NCI-H446 (cell line): Measurements from ENCODE around the gene SUN5.

Source experiments
- DNase-seq, 2 experiments: peaks; one replicate each; lab custom pipeline; 2025; lab: John Stamatoyannopoulos, UW

SUN5 gene

DNA sequence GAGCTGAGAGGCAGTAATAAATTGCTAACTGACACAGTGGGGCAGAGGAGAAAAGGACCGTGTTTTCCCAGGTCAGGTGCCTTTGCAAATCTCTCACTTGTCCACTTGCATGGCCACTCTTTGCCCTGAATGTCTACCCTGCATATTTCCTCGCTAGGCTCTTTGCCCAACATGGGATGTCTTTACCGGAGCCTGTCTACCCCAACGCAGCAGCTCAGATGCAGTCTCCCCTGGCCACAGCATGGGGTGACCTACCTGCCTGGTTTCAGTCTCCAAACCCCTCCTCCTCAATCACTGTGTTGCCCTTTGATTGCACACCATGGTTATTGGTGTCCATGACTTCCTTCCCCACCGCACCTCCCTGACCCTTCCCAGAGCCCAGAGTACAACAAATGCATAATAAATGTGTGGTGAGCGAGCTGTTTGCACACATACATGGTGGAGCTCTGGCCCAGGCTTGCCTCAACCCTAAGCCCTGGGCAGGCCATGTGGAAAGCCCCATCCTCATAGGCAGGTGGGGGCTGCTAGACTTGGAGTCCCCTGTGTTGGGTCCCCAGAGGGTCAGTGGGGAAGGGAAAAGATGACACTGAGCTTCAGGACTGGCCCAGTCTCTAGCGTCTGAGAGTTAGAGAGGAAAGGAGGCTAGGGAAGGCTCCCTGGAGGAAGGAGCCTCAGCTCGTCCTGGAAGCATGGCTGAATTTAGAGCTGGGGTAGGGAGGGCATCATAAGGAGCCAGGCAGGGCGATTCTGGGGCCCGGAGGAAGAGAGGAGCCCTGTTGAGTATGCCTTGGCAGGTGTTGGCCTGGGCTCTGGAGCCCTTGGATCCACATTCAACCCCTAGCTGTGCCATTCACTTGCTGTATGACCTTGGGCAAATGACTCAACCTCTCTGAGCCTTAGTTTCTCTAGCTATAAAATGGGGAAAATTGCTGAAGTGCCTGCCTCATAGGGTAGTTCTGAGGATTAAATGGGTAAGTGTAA lies 22.8 kb upstream of the SUN5 start:
- no peak for DNase-seq

DNA sequence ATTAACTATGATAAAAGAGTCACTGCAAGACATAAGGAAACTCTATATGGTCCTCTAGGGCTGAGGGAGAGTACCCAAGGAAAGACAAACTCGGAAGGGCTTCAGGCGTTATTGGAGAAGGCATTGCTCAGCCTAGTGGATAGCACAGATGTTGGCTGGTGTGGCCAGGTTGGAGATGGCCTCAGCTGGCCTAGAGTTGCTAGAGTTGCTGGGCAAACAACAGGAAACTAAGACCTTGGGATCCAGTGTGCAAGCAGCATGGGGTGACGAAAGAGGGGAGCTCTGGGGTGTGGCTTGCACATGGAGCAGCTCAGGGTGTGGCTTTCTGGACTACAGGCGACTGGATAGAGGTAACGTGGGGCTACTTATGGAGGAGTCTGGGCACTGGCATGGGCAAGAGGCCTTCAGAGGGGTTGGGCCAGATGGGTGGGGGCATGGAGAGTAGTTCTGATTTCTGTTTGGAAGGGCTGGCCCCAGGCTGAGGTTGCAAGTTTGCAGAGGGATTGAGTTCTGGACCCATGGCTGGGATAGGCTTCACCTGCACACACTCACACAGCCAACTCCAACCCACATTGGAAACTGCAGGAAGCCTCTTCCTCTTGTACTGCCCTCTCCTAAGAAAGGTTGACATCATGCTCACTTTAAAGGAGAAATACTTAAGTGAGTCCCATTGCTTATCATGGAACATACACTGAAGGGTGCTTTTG lies 22.0 kb upstream of the SUN5 start:
- DNase-seq, result no peak

DNA sequence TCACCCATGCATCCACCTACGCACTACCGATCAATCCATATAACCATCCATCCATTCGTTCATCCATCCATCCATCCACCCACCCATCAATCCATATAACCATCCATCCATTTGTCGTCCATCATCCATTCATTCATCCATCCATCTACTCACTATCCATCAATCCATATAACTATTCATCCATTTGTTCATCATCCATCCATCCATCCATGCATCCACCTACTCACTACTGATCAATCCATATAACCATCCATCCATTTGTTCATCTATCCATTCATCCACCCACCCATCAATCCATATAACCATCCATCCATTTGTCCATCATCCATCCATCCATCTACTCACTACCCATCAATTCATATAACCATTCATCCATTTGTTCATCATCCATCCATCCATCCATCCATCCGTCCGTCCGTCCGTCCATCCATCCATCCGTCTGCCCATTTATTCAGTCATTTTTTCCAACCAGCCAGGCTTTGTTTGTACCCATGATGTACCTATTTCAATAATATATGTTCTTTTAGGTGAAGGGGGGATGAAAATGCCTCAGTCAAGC lies 21.2 kb upstream of the SUN5 start:
- no peak for DNase-seq

DNA sequence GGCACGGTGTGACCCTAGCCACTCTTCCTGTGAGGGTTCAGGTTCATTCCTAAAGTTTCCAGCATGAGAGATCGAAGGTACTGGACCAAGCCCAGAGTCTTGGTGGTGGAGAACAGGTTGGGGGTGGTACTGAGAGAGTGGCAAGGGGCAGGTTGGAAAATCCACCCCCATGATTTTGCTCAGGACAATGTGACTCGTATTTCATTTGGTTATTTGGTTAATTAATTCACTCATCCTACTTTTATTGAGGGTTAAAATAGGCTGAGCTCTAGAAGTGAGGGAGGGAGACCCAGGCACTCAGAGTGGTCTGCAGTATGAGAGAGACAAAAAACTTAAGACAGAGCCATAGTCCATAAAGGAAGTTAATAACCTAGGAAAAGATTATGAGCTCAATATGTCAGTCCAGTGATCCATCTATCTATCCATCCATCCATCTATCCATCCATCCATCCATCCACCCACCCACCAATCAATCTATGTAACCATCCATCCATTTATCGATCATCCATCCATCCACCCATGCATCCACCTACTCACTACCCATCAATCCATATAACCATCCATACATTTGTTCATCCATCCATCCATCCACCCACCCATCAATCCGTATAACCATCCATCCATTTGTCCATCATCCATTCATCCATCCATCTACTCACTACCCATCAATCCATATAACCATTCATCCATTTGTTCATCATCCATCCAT lies 20.5 kb upstream of the SUN5 start:
- no peak for DNase-seq

DNA sequence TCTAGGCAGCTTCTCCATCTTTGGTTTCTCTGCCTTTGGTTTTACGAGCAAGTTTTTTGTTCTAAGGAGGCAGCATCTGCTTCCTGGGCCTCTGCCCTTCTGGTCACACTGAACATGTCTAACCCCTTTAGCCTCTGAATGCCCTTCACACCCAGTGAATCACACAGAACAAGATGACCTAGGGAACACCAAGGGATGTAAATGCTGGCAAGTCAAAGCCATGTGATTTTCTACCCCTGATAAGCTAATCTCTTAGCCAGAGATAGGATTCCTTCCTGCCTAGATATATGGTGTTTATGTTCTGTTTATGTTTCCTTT lies 20.0 kb upstream of the SUN5 start:
- DNase-seq, result no peak

DNA sequence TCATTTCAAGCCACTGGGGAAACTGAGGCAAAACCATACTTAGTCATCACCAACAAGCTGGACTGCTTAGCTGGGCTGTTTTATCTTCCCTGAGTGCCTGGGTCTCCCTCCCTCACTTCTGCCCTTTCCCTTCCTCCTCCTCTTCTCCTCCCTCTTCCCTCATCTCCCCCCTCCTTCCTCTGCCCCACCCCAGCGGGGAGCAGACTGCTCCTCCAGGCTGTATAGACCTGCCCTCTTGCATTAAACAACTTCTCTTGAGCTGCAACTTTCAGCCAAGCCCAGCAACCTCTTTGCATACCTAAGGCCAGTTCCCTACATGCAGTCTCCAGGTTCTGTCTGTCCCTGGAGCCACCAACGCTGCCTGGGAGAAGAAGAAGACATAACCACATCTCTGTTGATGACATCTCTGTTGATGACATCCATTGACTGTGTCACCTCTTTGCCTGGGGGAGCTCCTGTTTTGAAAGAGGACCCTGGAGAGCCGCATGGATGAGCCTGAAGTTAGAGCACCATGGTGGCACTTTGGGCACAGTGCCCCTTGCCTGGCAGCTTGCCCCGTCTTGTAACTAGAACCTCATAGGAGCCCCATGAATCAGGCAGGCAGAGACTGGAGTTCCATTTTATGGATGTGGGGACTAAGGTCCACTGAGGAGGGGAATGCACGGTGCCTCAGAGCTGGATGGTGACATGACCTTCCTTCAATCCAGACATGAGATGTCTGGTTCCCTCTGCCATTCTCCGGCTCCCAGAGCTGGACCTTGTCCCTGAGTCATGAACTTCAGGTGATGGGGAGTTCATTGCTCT lies 19.4 kb upstream of the SUN5 start:
- DNase-seq, result no peak

DNA sequence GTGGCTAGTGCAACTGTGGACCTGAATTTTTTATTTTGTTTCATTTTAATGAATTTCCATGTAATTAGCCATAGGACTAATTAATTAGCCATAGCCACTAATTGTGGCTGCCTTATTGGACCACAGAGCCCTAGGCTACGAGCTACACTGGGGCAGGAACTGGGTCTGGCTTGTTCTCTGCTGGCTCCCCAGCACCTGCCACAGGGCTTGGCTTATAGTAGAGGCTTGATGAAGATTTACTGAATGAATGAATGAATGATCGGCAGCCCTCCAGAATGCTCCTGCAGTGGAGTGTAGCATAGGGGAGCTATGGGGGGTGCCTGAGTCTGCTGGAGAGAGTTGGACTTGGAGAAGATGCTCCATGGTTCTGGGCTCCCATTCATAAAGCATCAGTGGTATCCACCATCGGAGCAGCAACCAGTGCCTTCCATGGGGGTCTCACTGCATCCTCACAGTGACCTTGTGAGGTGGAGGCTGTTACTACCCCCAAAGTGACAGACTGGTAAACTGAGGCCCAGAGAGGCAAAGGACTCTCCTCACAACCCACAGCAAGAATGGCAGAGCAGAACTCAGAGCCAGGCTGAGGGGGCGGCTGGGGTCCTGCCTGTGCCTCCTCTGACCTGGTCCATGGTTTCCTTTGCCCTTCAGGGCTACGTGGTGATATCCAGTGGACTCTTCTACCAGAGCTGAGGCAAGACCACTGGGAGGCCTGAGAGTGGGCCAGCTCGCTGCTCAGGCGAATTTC lies 18.6 kb upstream of the SUN5 start:
- DNase-seq, result no peak

DNA sequence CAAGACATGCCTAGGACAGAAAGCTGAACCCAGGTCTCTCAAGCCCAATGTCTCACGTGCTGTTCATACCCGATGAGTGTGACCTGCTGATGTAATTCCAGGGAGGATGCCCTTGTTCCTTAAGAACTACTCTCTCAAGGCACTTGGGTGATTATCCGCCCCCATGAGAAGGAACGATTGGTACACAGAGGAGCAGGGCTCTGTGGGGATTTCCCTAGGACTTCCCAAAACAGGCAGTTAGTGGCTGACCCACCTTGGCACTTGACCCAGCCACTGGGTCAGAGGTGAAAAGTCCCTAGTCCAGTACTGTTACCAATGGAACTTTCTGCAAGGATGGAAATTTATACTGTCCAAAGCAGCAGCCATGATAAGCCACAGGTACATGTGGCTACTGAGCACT lies 18.1 kb upstream of the SUN5 start:
- no peak for DNase-seq

DNA sequence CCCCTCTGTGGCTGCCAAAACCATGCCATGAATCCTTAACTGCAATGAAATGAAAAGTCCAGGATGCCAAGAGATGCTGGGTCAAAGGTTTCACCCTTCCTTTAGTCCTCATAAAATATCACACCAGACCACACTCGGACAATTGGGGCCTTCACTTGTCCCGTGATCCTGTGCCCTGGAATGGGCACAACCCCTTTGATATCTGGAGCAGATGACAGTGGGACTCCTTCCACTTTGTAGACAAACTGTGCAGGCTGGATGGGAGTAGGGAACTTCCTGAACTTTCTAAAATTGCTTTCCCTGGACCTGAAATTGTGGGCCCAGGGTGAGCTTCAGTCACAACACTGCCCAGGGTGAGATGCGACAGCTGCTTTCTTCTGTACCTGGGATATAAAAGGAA lies 17.6 kb upstream of the SUN5 start:
- DNase-seq, result no peak

DNA sequence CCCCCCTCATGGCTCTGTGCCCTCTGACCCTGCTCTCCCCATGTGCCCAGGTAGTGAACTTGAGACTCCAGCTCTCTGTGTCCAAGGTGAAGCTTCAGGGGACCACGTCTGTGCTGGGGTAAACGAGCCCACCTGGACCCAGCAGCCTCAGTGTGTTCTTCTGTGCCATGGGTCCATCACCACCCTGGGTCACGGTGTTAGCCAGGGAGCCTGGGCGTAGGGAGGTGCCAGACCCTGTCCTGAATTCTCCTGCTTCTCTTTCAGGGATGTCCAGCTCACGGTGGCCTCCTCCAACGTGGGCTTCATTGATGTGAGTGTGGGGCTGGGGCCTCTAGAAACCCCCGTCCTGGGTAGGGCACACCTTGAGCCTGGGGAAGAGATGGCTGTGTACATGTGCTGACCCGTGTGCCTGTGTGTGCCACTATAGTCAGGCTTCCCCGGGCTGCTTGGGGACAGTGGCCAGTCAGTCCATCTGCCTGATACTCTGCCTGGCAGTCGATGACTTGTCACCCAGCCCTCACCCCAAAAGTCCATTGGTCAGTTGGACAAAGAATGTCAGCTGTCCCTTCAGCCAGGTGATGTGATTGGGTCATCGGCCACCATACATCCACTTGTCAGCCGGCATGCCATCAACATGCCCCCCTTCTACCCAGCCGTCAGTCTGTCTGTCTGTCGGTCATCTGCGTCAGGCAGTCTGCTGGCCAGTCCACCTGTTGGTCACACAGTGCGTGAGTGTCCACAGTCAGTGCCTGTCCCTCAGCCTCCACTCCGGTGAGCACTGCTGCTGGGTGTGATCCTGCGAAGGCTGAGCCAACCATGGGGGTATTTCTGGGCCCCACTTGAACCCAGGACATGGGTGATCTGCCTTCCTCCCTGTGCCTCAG lies 16.3 kb upstream of the SUN5 start:
- no peak for DNase-seq

DNA sequence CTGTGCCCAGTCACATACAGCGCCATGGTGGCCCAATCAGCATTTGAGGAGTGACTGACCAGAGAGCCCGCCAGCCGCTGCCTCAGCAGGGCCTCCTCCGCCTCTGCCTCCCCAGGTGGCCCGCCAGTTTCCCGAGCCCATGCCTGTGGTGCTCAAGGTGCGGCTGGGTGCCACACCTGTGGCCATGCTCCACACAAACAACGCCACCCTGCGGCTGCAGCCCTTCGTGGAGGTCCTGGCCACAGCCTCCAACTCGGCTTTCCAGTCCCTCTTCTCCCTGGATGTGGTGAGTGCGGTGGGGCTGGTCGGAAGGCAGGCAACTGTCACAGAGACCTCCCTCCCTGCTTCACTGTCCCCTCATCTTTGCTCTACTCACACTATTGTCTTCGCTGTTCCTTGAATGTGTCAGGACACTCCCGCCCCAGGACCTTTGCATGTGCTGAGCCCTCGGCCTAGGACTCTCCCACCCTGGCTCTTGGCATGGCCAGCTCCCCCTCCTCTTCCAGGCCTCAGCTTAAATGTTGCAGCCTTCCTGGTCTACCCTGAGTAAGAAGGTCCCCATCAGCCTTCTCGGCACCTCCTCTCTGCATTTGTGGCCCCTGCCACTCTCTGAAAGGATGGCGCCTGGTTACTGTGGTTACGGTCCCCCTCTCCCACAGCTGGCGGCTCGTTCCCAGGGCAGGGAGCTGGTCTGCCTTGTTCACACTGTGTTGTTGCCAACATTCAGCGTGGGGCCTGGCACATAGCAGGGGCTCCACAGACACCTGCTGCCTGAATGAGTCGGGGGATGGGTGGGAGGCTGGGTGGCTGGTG lies 15.4 kb upstream of the SUN5 start:
- no peak for DNase-seq

DNA sequence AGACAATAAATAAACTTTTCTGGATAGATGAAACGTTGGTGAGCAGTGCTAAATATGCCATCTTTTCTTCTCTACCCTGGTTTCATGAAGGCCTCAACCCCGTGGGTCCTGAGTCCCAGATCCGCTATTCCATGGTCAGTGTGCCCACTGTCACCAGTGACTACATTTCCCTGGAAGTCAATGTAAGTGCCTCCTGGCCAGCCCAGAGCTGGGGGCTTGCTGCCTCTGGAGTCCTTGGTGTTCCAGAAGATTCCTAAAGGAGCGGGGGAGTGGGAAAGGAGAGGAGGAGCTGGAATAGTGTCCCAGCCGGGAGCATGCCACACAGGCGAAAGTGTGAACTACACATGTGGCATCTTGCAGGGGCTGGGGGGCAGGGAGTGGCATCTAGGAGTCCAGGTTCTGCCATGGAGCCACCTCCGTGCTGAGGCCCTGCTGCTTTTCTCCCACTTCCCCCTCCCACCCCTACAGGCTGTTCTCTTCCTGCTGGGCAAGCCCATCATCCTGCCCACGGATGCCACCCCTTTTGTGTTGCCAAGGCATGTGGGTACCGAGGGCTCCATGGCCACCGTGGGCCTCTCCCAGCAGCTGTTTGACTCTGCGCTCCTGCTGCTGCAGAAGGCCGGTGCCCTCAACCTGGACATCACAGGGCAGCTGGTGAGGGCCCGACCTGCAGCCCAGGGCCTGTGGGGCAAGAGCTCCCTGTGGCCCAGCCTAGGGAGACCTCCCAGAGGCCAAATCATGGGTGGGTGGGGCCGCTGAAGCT lies 14.1 kb upstream of the SUN5 start:
- no peak for DNase-seq

DNA sequence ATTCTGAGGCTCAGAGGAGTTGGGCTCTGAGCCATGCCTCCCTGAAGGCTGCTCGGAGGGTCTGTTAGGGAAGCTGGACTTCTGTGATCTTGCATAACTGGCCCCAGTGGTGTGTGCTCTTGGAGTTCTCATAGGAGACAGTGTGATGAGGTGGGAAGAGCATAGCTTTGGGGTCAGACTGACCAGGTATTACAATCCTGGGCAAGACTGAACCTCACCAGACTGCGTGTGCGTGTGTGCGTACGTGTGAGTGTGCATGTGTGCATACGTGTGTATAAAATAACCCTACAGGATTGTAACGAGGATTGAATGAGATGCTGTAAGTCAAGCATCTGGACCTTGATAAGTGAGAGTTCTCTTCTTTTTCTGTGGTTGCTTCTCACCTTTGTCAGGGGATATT lies 13.3 kb upstream of the SUN5 start:
- DNase-seq, result no peak

DNA sequence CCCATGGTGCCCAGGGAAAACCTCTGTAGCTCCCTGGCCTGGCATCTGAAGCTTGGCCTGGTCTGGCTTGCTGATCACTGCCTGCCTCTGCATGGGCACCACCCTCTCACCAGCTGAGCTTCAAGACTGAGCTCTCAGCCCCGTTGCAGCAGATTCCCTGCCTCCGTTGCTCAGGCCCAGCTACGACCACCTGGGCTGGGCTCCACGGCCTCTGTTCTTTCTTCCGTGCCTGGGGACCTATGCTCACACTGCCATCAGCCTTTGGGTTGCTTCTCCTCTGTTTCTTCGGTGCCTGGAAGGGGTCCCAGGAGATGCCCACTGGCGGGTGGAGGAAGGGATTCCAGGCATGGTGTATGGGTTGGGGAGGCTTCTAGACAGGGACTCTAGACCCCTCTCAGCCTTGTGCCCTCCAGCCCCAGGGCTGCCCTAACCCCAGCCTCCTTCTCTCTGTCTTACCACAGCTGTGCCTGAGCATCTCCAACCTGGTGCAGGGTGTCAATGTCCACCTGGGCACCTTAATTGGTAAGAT lies 12.4 kb upstream of the SUN5 start:
- DNase-seq, result no peak

DNA sequence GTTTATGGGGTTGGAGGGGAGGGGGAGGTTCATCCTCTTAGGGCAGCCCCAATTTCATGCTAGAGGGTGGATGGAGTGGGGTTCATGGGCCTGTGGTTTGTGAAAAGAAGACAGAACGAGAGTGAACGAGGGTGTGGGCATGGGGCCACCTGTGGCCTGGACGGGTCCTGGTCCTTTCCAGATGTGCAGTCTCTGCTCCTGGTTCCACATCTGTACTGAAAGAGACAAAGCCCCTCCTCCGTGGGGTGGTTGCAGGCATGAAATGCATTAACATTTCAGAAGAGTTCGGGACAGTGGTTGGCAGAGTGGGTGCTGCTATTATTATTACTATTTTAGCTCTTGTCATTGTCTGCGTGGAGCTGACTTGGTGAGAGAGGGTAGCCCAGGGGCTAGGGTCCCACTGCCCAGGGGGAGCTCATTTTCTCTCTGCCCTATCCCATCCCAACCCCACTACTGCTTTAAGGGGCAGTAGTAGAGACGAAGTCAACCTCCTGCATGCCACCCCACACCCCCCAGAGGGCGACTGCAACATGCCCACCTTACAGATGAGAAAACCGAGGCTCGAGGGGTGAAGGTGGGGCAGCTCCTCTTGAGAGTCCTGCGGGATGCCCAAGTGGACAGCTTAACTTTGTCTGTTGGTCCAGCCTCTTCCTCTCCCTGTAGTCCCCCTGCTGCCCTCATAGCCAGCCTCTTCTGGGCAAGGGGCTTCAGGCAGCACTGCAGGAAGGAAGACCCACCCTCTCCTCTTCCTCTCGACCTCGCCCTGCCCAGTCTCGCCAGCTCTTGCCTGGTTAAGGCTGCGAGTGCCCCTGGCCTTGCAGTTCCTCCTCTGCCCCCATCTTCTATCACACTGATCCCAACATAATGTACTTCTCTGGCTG lies 11.7 kb upstream of the SUN5 start:
- no peak for DNase-seq

DNA sequence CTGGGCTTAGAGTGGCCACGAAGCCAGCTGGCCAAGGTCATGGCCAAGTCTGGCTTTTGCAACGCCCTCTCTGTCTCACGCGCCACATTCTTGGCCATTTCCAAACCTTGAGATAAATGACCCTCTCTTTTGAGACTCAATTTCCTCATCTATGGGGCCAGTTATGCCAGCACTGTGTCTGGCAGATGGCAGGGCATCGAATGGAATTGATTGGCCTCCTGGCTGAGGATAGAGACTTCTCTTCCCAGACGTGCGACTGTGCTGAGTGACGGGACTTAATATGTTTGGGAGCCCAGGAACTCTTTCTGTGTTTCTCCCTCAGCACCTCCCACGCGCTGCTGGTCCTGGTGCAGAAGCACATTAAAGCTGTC lies 10.9 kb upstream of the SUN5 start:
- no peak for DNase-seq
